Activated effector memory CD4-positive, alpha-beta T cell treated with anti-CD3 and anti-CD28 coated beads, Interleukin-2, amount 50 U/mL, for 16 hours (primary cell): Measurements from ENCODE around the gene AQP12A.

Experiments
- DNase-seq: peaks from one replicate; pipeline ENCODE4 v3.0.0-alpha.2; 2020

AQP12A gene

GRCh38 chr2:240725671-240726070, 34.0 kb downstream of the AQP12A start:
- DNase-seq = no peak

DNA sequence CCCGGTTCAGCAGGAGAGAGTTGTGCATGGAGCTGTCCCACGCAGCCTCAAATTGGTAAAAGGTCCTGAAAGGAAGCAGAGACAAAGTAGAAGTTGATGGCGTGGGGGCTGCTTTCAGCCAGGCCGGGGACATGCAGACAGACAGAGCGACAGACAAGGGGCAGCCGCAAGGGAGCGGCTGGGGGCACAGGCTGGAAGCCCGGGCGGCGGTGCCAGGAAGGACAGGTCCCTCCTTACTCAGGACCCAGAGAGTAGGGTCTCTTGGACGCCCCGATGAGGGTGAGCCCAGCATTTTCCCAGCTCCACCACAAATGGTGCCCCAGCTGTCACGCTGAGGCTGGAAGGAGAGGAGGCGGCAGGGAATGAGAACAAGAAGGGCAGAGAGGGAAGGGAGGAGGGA, 35.2 kb downstream of the AQP12A start:
- no peak for DNase-seq

- DNase-seq = no peak
These were observed 35.8 kb downstream of the AQP12A start for GRCh38 chr2:240727439-240727838.

GRCh38 chr2:240727913-240728312, 36.2 kb downstream of the AQP12A start:
- DNase-seq = no peak

DNA sequence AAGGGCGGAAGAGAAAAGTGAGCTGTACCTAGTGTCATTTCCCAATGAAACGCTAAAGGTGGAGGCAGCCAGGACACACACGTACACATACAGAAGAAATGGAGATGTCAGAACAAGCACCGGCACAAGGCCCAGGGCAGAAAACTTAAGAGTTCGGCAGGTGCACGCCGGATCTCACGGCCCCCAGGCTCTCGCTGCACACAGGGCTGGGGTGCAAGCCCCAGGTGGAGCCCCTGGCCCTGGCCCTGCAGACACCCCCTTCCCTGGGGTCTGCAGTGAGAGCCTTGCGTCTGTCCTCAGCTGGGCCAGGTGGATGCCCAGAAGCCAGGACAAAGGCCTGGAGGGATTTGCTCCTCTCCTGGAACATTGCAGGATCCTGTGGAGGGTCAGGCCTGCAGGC, 36.7 kb downstream of the AQP12A start:
- no peak for DNase-seq

DNA sequence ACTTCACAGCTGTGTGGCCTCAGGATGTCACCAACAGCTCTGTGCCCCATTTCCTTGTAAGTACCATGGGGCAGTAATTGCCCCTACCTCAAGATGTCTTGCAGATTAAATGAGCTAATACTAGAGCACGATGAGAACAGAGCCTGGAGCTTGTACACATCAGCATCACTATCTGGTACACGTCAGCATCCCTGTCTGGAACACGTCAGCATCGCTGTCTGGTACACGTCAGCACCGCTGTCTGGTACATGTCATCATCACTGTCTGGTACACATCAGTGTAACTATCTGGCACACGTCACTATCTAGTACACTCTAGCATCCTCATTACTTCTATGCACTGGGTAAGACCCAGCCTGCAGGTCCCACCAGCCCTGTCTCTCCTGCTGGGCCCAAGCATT, 37.2 kb downstream of the AQP12A start:
- DNase-seq = no peak

GRCh38 chr2:240730501-240731177, 39.0 kb downstream of the AQP12A start:
- DNase-seq = no peak

DNA sequence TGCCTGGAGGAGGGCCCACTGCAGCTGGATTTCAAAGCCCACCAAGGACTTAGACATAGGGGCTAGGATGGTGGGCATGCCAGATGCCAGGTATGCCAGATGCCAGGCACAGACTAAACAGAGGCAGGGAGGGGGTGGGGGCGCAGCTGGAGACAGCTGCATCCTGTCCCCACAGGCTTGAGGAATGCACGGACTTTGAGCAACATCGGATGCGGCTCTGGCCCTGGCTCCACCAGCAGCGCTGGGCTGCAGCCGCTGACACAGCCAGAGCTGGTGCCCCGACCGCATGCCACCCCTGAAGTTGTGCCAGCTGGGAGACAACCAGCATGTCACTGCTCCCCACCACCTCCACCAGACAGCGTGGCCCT, 39.5 kb downstream of the AQP12A start:
- DNase-seq = no peak

GRCh38 chr2:240732184-240732583, 40.5 kb downstream of the AQP12A start:
- no peak for DNase-seq

DNA sequence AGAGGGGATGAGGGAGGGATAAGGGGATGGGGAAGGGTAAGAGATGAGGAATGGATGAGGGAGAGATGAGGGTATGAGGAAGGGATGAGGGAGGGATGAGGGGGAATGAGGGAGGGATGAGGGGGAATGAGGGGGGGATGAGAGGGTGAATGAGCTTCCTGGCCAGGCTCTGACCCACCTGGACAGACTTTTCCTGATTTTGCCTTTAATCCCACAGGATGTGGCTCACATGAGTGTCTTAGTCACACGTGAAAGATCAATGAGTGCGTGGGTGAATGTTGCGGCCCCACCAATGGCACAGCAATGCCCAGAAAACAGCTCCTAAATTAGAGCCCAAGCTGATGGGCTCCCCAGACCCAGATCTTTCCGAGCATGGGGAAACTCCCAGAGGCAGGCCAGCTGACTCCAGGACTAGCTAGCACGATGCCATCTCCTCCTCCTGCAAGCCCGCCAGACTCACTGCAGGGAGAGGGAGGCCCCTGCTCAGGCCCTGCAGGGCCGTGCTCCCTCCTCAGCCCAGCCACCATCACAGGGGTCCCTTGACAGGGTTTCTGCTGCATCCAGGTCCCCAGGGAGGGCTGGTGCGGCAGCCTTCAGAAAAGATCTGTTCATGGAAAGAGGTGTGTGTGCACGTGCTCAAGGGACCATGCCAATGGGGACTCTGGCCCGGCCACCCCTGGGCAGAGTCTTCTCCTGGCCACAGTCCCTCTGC, 41.4 kb downstream of the AQP12A start:
- DNase-seq = no peak

- peak; percentile 68 for DNase-seq
These were observed 42.3 kb downstream of the AQP12A start for GRCh38 chr2:240733803-240734495.

- DNase-seq = no peak
These were observed 43.1 kb downstream of the AQP12A start for GRCh38 chr2:240734756-240735155.

DNA sequence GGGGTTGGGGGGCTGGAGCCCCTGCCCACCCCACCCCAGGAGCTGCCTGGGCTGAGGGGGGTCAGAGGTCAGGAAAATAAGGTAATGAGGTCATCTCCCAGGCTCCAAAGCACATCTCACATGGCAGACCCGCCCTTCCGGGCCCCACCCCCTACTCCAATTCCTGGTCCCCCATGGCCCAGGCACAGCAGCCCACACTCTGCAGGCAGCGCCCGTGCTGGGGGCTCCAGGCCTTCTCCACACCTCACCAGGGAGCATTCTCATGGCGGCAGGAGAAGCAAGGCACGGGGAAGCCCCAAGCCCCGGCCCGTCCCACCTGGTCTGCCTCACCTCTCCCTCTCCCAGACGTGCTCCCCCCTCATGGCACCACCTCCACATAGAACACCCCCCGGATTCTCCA, 43.8 kb downstream of the AQP12A start:
- DNase-seq = no peak

- no peak for DNase-seq
These were observed 44.9 kb downstream of the AQP12A start for GRCh38 chr2:240736281-240737250.

DNA sequence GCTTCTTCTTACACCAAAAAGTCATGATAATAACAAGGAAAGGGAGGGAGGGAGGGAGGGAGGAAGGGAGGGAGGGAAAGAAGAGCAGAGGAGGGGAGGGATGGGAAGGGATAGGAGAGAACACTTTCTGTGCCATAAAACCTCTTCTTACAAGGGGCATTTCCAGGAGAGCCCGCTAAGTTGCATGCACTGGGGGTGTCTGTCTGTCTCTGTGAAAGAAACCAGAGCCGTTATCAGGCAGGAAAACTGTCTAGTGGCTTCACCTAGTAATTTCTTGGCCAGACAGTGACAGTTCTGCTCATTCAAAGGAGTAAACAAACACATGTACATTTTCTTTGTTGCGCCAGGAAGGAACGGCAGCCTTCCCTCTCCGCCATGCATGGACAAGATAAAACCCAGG, 45.8 kb downstream of the AQP12A start:
- no peak for DNase-seq

DNA sequence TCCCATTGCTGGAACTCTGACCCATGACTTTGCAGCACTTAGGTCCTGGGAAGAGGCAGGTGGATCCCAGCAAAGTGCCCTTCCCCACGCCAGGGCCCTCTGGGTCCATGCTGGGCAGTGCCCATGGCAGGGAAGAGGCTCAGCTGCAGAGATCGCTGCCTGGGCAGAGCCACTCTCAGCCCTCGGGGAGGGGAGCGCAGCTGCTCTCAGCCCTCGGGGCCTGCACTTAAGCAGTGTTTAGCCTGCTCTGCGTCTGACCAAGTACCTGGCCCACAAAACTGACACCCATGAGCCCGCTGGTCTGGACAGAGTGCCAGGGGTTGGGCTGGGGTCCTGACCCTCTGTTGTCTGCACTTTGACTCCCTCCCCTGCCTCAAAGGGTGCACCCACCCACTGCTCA, 46.3 kb downstream of the AQP12A start:
- no peak for DNase-seq

DNA sequence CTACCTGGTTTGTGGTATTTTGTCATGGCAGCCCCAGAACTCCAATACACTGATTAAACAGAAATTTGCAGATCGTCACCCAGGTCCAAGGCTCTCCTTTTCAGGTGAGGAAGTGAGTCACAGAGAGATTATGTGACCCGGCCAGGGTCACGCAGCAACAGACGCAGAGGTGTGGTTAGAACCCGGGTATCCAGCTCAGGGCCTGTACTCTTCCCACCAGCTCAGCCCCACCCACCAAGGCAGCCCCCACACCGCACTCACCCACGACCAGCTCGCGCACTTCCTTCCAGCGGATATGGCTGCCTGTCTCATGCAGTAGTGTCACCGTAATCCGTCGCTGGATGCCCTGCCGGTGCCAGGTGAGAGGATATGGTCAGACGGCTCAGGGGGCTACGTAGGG, 48.1 kb downstream of the AQP12A start:
- DNase-seq = no peak

DNA sequence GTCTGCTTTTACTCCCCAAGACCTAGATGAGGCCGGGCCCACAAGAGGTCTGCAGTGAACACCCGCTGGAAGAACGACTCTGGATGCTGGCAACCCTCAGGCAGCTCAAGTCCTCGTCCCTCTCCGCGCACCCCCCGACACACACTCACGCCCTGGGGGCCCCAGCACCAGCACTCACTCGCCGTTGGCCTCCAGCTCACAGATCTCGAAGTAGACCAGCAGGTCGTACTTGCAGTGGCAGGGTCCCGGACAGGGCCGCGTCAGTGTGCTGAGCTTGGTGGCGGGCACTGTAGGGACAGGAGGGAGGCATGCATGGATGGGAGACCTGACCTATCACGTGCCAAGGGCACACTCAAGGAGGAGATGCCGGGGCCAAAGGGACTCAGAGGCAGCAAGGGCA, 49.4 kb downstream of the AQP12A start:
- no peak for DNase-seq

- DNase-seq = no peak
These were observed 51.0 kb downstream of the AQP12A start for GRCh38 chr2:240742602-240743095.

- DNase-seq = no peak
These were observed 53.8 kb downstream of the AQP12A start for GRCh38 chr2:240745456-240745855.

GRCh38 chr2:240745962-240746361, 54.3 kb downstream of the AQP12A start:
- DNase-seq = no peak

GRCh38 chr2:240746671-240747070, 55.0 kb downstream of the AQP12A start:
- DNase-seq = no peak

DNA sequence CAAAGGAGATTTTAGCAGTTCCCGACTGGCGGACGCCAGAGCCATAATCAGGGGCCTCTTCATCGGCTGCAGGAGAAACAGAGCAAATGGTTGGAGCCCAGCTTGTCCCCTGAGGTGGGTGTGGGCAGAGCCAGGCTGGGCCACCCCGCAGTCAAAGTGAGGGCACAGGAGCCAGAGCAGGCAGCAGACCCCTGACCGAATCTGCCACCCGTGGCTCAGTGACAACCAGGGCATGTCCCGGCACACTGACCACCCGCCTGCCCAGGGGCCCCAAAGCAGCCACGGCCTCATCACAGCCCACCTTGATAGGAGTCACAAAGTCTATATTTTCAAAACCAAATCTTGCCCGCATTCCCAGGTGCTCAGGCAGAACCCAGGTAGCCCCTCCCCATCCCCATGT, 55.6 kb downstream of the AQP12A start:
- no peak for DNase-seq
